ENCODE measurements around the gene HSD17B12.

DNA sequence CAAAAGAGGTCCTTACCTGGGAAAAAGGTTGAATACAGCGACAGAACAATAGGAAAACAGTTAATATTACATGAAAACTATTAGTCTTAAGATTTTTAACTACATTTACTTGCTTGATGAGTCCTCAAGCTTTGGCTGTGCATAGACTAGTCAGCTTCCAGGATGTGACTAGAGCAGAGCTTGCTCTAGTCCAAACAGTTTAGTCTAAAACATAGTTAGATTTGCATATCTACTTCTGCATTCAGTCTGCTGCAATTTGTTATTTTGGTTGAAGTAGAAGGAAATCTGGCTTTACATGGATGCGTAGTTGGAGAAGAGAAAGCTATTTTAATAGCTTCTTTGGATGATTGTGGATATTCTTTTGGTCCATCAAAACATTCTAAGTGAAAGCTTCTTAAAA, 104.8 kb downstream of the HSD17B12 start:
- TF ChIP-seq, protein P1, sequence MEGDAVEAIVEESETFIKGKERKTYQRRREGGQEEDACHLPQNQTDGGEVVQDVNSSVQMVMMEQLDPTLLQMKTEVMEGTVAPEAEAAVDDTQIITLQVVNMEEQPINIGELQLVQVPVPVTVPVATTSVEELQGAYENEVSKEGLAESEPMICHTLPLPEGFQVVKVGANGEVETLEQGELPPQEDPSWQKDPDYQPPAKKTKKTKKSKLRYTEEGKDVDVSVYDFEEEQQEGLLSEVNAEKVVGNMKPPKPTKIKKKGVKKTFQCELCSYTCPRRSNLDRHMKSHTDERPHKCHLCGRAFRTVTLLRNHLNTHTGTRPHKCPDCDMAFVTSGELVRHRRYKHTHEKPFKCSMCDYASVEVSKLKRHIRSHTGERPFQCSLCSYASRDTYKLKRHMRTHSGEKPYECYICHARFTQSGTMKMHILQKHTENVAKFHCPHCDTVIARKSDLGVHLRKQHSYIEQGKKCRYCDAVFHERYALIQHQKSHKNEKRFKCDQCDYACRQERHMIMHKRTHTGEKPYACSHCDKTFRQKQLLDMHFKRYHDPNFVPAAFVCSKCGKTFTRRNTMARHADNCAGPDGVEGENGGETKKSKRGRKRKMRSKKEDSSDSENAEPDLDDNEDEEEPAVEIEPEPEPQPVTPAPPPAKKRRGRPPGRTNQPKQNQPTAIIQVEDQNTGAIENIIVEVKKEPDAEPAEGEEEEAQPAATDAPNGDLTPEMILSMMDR (optimal IDR thresholded peaks at IDR 0.05 in 1 of 3, IDR thresholded peaks at IDR 0.05 in 1 of 3, conservative IDR thresholded peaks at IDR 0.05 in 1 of 3; ENCODE audit: extremely low read depth in 1 of 3, insufficient read depth in 2 of 3, low read length in 3 of 3), result no peak
- no peak for TF ChIP-seq EZH2 (IDR thresholded peaks at IDR 0.05; ENCODE audit: low read length)

All from keratinocyte (primary cell).